ENCODE measurements around the gene FUOM. TPM values are rescaled to one million over a fixed set of nuclear protein-coding genes. Genes with fewer than 3 reads are reported as not detected.

Gene FUOM
- total RNA-seq, 2 experiments from 2014 or later, result 30.4 to 46.0 TPM

GRCh38 chr10:133325440-133326222, 32.2 kb downstream of the FUOM start:
- H3K9me3 ChIP-seq (ENCODE audit: low read length), result no peaks in the 10 kb centered on the region
- no peaks in the 10 kb centered on the region for H3K9me2 ChIP-seq (ENCODE audit: insufficient read depth, low read length)
- no peak overlapping the region for H3K27ac ChIP-seq (ENCODE audit: low read depth, low read length, poor library complexity, severe bottlenecking)
- ChIA-PET POLR2A (no interaction called here), CTCF (ENCODE audit: unreplicated experiment) (no interaction called here)
- H3K4me2 ChIP-seq (ENCODE audit: low read length), result peak overlapping the region; percentile 55; the same call in 1 of the 2 replicates
- H2AFZ ChIP-seq (ENCODE audit: low read length), result no peak overlapping the region
- TF ChIP-seq, protein P1, sequence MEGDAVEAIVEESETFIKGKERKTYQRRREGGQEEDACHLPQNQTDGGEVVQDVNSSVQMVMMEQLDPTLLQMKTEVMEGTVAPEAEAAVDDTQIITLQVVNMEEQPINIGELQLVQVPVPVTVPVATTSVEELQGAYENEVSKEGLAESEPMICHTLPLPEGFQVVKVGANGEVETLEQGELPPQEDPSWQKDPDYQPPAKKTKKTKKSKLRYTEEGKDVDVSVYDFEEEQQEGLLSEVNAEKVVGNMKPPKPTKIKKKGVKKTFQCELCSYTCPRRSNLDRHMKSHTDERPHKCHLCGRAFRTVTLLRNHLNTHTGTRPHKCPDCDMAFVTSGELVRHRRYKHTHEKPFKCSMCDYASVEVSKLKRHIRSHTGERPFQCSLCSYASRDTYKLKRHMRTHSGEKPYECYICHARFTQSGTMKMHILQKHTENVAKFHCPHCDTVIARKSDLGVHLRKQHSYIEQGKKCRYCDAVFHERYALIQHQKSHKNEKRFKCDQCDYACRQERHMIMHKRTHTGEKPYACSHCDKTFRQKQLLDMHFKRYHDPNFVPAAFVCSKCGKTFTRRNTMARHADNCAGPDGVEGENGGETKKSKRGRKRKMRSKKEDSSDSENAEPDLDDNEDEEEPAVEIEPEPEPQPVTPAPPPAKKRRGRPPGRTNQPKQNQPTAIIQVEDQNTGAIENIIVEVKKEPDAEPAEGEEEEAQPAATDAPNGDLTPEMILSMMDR (conservative IDR thresholded peaks at IDR 0.05; ENCODE audit: low read length), result no peak
- TF ChIP-seq EZH2phosphoT487 (IDR thresholded peaks at IDR 0.05; ENCODE audit: borderline replicate concordance, low read depth, low read length), result no peak
- peaks cover 9% of the 10 kb centered on the region for H3K4me1 ChIP-seq (ENCODE audit: insufficient read depth, low read length, poor library complexity, severe bottlenecking)
- no TSS peak for BruUV-seq (replicated peaks)
- H3K4me3 ChIP-seq (ENCODE audit: low read depth, low read length, poor library complexity, severe bottlenecking), result no peak overlapping the region
- H3K79me2 ChIP-seq (ENCODE audit: insufficient read depth, low read depth, low read length), result no peaks in the 10 kb centered on the region
- intact Hi-C loops (cut with micrococcal nuclease; ENCODE audit: unreplicated experiment), result loop anchor here (2.0 kb wide), 1 partner anchor 17 kb away; the partner anchor contains the start of genes TUBGCP2 and ZNF511
- no peak for DNase-seq (ENCODE audit: low spot score)
- no peaks in the 10 kb centered on the region for H4K20me1 ChIP-seq (ENCODE audit: insufficient read depth, low read length)
- no peaks in the 10 kb centered on the region for H3K36me3 ChIP-seq (ENCODE audit: insufficient read depth, low read length)

DNA sequence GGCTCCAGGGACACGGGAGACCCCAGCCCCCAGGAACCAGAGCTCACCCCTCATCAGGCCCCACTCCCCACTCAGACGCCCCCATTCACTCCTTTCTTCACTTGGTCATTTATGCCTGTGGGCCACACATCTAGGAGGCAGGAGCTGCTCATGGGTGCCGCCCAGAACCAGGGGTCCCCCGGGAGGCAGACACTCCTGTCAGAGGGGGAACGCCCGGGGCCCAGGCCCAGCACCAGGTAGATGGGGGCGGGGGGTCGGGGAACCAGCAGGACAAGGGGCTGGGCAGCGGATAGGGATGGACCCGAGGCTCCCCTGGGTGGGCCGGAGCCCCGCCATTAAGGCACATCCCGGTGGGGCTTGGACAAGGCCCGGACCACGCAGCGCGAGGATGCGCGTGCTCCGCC, 33.0 kb downstream of the FUOM start:
- Histone ChIP-seq H3K79me2 (ENCODE audit: insufficient read depth, low read depth, low read length) (no peaks in the 10 kb centered on the region), H3K9me3 (ENCODE audit: low read length) (no peaks in the 10 kb centered on the region), H3K27ac (ENCODE audit: low read depth, low read length, poor library complexity, severe bottlenecking) (no peak overlapping the region), H3K36me3 (ENCODE audit: insufficient read depth, low read length) (no peaks in the 10 kb centered on the region), H4K20me1 (ENCODE audit: insufficient read depth, low read length) (no peaks in the 10 kb centered on the region), H2AFZ (ENCODE audit: low read length) (no peak overlapping the region), H3K9me2 (ENCODE audit: insufficient read depth, low read length) (no peaks in the 10 kb centered on the region), H3K4me3 (ENCODE audit: low read depth, low read length, poor library complexity, severe bottlenecking) (peak overlapping the region; percentile 11), H3K4me2 (ENCODE audit: low read length) (peak overlapping the region; percentile 55), H3K4me1 (ENCODE audit: insufficient read depth, low read length, poor library complexity, severe bottlenecking) (peaks cover 9% of the 10 kb centered on the region)
- DNase-seq (ENCODE audit: low spot score), result no peak
- no TSS peak for BruUV-seq (replicated peaks)
- TF ChIP-seq, protein P1 (conservative IDR thresholded peaks at IDR 0.05; ENCODE audit: low read length), result no peak
- TF ChIP-seq EZH2phosphoT487 (IDR thresholded peaks at IDR 0.05; ENCODE audit: borderline replicate concordance, low read depth, low read length), result no peak
- CTCF ChIA-PET (ENCODE audit: unreplicated experiment), result interaction anchor here (0.6 kb wide), 2 partner anchors 66 to 114 kb away, joined by 4 read pairs; no protein-coding TSS in a partner anchor
- intact Hi-C loops (cut with micrococcal nuclease; ENCODE audit: unreplicated experiment), result loop anchor here (2.0 kb wide), 1 partner anchor 16 kb away; the partner anchor contains the start of genes TUBGCP2 and ZNF511
- POLR2A ChIA-PET, result interaction anchor here (0.7 kb wide), 1 partner anchor 35 kb away, joined by 7 read pairs; no protein-coding TSS in a partner anchor

All from OCI-LY7 (cell line).